ENCODE measurements around the gene MAN1B1.

GRCh38 chr9:137051145-137051724 is 35.5 kb upstream of the MAN1B1 start:
- TF ChIP-seq CTCF (IDR thresholded peaks at IDR 0.05; ENCODE audit: control extremely low read depth in 1 of 3, insufficient read depth in 1 of 3, low read depth in 1 of 3, low read length in 3 of 3) (no peak), RFX5 (IDR thresholded peaks at IDR 0.05; ENCODE audit: borderline replicate concordance, low read depth, low read length) (no peak), YY1 (IDR thresholded peaks at IDR 0.05; ENCODE audit: low read depth, low read length) (no peak), EZH2 (IDR thresholded peaks at IDR 0.05; ENCODE audit: low read depth, low read length, severe bottlenecking) (no peak), TBP (IDR thresholded peaks at IDR 0.05; ENCODE audit: low read depth, low read length) (no peak), BRCA1 (IDR thresholded peaks at IDR 0.05; ENCODE audit: low read depth, low read length) (no peak)
